Measurements from ENCODE around the gene CEP76.
"Not testable (repeated sequence)": the region's sequence is repeated elsewhere in the genome, so short reads cannot be mapped to it uniquely, and the experiment has no call there.

The CEP76 gene

DNA sequence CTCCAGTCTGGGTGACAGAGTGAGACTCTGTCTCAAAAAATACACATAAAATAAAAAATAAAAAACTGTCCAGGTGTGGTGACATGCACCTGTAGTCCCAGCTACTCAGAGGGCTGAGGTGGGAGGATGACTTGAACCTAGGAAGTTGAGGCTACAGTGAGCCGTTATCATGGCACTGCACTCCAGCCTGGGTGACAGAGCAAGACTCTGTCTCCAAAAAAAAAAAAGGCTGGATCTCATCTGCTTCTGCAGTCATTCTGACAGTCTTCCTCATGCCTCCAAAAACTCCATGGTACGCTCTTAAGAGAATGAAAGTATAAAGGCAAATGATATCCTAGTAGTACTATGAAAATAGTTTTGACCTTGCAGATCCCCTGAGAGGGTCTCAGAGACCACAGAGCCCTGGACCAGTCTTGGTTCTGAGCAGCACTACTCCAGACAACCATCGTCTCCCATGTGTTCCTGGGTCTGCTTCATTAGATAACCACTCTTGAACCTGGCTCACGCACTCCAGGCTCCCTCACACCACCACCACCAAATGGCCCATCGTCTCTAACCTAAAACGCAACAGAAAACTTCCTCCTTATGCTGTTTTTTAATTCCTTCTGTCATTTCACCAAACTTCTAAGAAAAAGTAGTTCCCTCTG is 70.6 kb downstream of the CEP76 start:
- Histone ChIP-seq H3K27ac (ENCODE audit: poor library complexity, severe bottlenecking) (no peak overlapping the region), H3K27me3 (ENCODE audit: insufficient read depth, poor library complexity, severe bottlenecking) (no peaks in the 10 kb centered on the region), H3K9me3 (ENCODE audit: severe bottlenecking) (no peaks in the 10 kb centered on the region), H3K36me3 (ENCODE audit: low read depth) (peaks cover 16% of the 10 kb centered on the region; the same call in 1 of the 2 replicates), H3K4me3 (ENCODE audit: severe bottlenecking) (no peak overlapping the region), H3K4me1 (ENCODE audit: insufficient read depth, poor library complexity, severe bottlenecking) (peaks cover 29% of the 10 kb centered on the region)
- TF ChIP-seq, protein P1, sequence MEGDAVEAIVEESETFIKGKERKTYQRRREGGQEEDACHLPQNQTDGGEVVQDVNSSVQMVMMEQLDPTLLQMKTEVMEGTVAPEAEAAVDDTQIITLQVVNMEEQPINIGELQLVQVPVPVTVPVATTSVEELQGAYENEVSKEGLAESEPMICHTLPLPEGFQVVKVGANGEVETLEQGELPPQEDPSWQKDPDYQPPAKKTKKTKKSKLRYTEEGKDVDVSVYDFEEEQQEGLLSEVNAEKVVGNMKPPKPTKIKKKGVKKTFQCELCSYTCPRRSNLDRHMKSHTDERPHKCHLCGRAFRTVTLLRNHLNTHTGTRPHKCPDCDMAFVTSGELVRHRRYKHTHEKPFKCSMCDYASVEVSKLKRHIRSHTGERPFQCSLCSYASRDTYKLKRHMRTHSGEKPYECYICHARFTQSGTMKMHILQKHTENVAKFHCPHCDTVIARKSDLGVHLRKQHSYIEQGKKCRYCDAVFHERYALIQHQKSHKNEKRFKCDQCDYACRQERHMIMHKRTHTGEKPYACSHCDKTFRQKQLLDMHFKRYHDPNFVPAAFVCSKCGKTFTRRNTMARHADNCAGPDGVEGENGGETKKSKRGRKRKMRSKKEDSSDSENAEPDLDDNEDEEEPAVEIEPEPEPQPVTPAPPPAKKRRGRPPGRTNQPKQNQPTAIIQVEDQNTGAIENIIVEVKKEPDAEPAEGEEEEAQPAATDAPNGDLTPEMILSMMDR (IDR thresholded peaks at IDR 0.05; ENCODE audit: poor library complexity, severe bottlenecking): no peak
- ATAC-seq (ENCODE audit: low read depth): no peak
- DNase-seq (ENCODE audit: low spot score): no peak

DNA sequence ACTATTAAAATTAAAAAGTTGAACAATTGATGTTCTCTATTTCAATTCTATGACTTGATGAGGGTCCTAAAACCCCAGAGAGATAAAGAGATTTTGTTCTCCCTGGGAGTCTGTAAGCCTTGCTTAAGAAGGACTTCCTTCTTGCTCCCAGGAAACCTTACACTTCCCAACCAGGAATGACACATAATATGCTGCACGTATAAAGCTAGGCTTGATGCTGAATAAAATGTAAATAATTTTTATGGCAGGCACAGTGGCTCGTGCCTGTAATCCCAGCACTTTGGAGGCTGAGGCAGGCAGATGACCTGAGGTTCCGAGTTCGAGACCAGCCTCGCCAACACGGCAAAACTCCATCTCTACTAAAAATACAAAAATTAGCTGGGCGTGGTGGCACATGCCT is 72.4 kb downstream of the CEP76 start:
- Histone ChIP-seq H3K27me3 (ENCODE audit: insufficient read depth, poor library complexity, severe bottlenecking) (no peaks in the 10 kb centered on the region), H3K36me3 (ENCODE audit: low read depth) (peaks cover 16% of the 10 kb centered on the region; the same call in 1 of the 2 replicates)
- TF ChIP-seq, protein P1 (IDR thresholded peaks at IDR 0.05; ENCODE audit: poor library complexity, severe bottlenecking): no peak

DNA sequence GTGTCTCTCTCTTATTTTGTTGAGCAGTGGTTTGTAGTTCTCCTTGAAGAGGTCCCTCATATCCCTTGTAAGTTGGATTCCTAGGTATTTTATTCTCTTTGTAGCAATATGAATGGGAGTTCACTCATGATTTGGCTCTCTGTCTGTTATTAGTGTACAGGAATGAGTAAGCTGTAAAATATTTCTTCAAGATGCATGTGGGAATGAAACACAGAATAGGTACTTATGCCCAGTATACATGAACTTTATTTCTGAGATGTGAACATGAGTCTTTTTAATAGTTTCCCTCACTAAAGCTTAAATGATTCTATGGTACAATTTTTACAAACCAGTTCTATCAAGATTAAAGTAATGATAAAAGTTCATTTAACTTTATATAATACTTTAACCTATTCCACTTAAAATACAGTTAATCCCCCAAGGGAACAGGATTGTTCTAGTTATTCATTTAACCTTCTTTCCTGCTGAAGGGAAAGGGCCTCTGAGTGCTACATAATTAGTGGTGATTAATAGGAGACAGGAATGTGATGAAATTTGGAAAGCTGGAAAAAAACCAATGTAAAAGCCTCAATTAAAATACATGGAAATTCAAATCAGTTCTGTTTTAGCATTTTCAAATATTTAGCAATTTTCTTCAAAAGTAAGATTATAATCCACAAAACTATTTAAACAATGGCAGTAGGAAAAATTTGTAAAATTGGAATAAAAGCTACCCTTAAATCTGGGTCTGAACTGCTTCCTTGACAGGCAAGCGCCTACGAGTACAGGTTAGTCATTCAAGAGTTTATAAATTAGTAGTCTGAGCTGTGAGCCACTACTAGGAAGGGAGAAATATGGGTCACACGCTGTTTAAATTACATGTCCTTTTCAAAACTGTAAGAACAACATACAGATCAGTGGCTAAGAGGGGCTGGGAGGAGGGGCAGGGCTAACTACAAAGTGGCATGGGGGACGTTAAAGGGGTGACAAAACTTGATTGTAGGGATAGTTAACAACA is 73.5 kb downstream of the CEP76 start:
- H3K9me3 ChIP-seq (ENCODE audit: severe bottlenecking): no peaks in the 10 kb centered on the region
- H3K36me3 ChIP-seq (ENCODE audit: low read depth): peaks cover 7% of the 10 kb centered on the region; the same call in 1 of the 2 replicates
- DNase-seq (ENCODE audit: low spot score) (no peak), ATAC-seq (ENCODE audit: low read depth) (peak; percentile 86)
- no peaks in the 10 kb centered on the region for H3K27me3 ChIP-seq (ENCODE audit: insufficient read depth, poor library complexity, severe bottlenecking)
- peak overlapping the region; percentile 95 for H3K27ac ChIP-seq (ENCODE audit: poor library complexity, severe bottlenecking)
- no peak overlapping the region for H3K4me3 ChIP-seq (ENCODE audit: severe bottlenecking)
- H3K4me1 ChIP-seq (ENCODE audit: insufficient read depth, poor library complexity, severe bottlenecking): peaks cover 29% of the 10 kb centered on the region
- TF ChIP-seq, protein P1 (IDR thresholded peaks at IDR 0.05; ENCODE audit: poor library complexity, severe bottlenecking): no peak

More for the DNA sequence above, 72.4 kb downstream of the CEP76 start:
- ATAC-seq (ENCODE audit: low read depth) (peak; percentile 83), DNase-seq (ENCODE audit: low spot score) (no peak)
- H3K9me3 ChIP-seq (ENCODE audit: severe bottlenecking): no peaks in the 10 kb centered on the region
- peaks cover 29% of the 10 kb centered on the region for H3K4me1 ChIP-seq (ENCODE audit: insufficient read depth, poor library complexity, severe bottlenecking)
- no peak overlapping the region for H3K4me3 ChIP-seq (ENCODE audit: severe bottlenecking)
- H3K27ac ChIP-seq (ENCODE audit: poor library complexity, severe bottlenecking): peak overlapping the region; percentile 95

DNA sequence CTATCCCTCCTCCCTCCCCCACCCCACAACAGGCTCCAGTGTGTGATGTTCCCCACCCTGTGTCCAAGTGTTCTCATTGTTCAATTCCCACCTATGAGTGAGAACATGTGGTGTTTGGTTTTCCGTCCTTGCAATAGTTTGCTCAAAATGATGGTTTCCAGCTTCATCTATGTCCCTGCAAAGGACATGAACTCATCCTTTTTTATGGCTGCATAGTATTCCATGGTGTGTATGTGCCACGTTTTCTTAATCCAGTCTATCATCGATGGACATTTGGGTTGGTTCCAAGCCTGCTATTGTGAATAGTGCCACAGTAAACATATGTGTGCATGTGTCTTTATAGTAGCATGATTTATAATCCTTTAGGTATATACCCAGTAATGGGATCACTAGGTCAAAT is 75.3 kb downstream of the CEP76 start:
- peaks cover 23% of the 10 kb centered on the region for H3K4me1 ChIP-seq (ENCODE audit: insufficient read depth, poor library complexity, severe bottlenecking)
- DNase-seq (ENCODE audit: low spot score); ATAC-seq (ENCODE audit: low read depth); H3K9me3 ChIP-seq (ENCODE audit: severe bottlenecking); H3K4me3 ChIP-seq (ENCODE audit: severe bottlenecking); H3K36me3 ChIP-seq (ENCODE audit: low read depth); H3K27me3 ChIP-seq (ENCODE audit: insufficient read depth, poor library complexity, severe bottlenecking); H3K27ac ChIP-seq (ENCODE audit: poor library complexity, severe bottlenecking): not testable (repeated sequence)

DNA sequence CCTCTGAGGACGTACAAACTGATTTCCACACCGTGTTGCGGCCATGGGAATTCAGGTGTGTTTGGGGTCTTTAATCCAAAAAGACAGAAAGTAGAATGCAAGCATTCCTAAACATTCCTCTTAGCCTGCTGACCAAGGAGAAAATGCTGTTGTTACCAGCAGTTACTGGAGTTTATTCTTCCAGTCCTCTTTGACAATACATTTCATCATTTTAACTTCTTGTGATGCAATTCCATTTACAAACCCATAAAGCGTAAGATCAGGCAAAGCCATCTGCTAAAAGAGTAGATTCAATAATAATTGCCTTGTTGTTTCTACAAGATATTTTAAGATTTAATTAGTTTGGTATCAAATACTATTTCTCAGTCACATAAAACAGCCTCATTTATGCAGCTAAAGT is 77.3 kb downstream of the CEP76 start:
- DNase-seq (ENCODE audit: low spot score) (no peak), ATAC-seq (ENCODE audit: low read depth) (no peak)
- Histone ChIP-seq H3K27me3 (ENCODE audit: insufficient read depth, poor library complexity, severe bottlenecking) (no peaks in the 10 kb centered on the region), H3K4me3 (ENCODE audit: severe bottlenecking) (no peak overlapping the region), H3K9me3 (ENCODE audit: severe bottlenecking) (no peaks in the 10 kb centered on the region), H3K4me1 (ENCODE audit: insufficient read depth, poor library complexity, severe bottlenecking) (peaks cover 26% of the 10 kb centered on the region), H3K36me3 (ENCODE audit: low read depth) (0 out of 2 replicates have a peak, but pooled peaks cover 4% of the 10 kb centered on the region), H3K27ac (ENCODE audit: poor library complexity, severe bottlenecking) (no peak overlapping the region)
- TF ChIP-seq, protein P1 (IDR thresholded peaks at IDR 0.05; ENCODE audit: poor library complexity, severe bottlenecking): no peak

Data from RWPE2 (cell line).